DMS 273 treated with DMSO at 0.1 percent for 48 hours (cell line): ENCODE results near the gene PTPRM.
"Not testable (repeated sequence)": the region's sequence is repeated elsewhere in the genome, so short reads cannot be mapped to it uniquely, and the experiment has no call there.

Experiments used
- DNase-seq: peaks from one replicate; lab custom pipeline; 2025; lab: John Stamatoyannopoulos, UW

The PTPRM gene

DNA sequence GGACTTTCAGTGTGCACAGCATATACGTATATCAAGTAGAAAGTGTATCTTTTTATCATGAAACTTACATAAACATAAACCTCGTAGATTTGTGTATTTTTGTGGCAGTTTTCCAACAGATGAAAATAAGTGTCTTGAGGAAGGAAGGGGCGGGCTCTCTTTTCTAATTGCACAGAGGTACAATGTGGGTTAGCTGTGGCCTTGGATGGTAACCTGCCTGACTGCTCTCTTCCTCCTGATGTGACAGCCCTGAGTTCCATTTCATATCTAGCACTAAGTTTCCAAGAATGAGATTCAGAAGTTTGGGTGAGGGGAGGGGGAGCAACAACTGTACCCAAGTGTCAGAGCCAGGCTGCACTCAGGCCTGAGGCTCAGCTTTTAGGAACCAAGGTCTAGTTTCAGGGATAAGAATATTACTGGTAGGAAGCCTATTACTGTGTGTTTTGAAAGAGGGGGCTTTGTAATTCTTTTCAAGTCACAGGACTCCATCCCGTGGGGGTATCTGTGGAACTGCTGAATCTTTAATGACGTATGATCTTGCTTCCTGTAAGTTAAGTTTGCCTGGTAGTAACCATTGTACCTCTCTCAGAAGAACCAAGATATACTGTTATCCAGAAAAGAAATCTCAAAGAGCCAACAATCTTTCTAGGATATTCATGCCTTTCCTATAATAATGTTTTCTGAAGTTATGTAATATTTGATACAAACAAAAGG, 483.7 kb downstream of the PTPRM start:
- DNase-seq, result no peak

DNA sequence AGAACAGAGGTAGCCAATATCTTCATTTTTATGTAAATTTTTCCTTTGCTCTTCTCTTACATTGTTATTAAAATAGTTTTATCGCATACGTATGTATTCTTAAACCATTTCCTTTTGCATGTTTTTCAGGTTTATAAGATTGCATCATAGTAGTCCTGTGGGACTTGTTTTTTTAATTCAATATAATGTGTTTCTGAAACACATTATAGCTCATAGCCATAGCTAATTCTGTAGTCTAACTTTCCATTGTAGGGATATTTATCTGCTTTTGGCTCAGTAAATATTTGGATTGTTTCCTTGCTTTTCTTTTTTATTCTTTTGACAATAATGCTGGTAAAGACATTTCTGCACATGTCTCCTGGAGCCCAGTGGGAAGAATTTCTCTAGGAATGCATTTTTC, 484.3 kb downstream of the PTPRM start:
- no peak for DNase-seq

DNA sequence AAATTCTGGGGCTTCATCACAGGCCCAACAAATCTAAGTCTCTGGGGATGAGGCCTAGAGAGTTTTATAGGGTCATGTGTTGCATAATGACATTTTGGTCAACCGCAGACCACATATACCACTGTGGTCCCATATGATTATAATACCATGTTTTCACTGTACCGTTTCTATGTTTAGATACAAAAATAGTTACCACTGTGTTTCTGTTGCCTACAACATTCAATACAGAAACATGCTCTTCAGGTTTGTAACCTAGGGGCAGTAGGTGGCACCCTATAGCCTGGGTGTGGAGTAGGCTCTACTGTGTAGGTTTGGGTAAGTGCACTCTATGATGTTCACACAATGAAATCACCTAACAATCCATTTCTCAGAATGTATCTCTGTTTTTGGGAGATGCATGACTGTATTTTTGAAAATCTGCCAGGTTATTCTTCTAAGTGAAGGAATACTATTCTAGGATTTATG, 485.2 kb downstream of the PTPRM start:
- DNase-seq, result no peak

DNA sequence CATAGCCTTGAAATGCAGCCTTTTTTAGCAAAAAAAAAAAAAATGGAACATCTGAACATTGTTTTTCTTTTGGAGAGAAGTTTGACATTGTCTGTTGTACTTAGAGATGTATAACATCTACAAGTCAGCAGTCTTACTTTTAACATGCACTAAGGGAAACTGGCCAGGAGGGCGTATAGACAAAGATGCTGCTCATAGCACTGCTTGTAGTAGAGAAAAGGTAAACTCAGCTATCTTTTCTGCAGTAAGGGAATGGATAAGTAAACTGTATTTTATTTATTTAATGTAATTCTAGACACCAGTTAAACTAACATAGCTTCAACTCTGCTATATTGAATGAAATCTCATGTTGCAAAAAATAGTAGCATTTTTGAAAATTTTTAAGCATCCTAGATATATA, 489.6 kb downstream of the PTPRM start:
- no peak for DNase-seq

DNA sequence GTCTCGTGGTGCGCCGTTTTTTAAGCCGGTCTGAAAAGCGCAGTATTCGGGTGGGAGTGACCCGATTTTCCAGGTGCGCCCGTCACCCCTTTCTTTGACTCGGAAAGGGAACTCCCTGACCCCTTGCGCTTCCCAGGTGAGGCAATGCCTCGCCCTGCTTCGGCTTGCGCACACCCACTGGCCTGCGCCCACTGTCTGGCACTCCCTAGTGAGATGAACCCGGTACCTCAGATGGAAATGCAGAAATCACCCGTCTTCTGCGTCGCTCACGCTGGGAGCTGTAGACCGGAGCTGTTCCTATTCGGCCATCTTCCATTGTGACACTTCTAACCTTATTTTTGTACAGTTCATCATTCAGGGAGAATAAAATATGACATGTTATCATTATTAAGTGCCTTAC, 496.0 kb downstream of the PTPRM start:
- not testable (repeated sequence) for DNase-seq

DNA sequence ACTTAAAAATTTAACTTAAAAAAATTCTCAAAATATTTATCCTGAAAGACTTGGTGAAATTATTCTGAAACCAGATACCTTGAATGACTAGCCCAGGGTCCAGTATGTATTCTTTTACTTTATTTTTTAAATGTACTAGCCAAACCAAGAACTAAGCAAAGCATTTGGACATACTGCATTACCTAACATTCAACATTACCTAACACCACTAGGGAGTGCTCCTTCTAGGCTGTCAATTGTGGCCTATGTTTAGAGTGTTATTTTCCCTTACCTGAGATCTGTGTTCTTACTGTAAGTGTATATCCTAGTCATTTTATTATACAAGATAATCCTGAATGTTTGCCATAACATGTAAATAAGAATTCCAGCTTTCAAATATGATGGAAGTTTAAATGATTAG, 496.6 kb downstream of the PTPRM start:
- no peak for DNase-seq

DNA sequence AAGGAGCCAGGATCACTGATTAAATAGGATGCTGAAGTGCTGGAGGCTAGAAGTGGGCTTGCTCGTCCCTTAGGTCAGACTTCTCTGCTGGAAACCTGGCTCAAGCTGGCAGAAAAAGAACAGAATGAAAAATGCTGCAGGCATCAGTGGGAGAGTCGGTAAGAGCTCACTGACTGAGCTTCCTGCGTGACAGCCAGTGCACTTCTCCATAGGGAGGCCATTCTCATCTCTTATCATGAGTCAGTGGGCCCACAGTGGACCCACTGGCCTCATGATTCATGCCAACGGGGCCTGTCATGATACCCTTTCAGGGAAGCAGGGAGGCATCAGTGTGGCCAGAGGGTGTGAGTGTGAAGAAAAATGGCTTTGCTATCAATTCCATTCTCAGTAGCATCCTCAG, 498.2 kb downstream of the PTPRM start:
- no peak for DNase-seq

DNA sequence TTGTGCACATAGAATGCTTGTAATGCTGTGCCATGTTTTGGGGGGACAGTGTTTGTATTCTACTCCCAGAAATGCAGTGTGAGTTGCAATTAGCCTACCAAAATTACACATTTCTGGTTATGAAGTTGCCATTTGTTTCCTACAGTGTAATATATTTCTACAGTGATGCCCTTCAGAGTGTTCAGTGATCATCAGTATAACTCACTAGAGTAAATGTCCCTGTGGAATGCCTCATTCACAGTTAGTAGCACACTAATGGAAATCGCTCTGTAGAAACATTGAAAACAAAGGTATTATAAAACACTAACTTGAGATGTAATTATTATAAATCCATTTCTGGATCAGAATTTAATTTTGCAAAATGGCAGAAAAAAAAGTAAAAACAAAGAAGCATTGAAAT, 498.7 kb downstream of the PTPRM start:
- DNase-seq, result no peak

DNA sequence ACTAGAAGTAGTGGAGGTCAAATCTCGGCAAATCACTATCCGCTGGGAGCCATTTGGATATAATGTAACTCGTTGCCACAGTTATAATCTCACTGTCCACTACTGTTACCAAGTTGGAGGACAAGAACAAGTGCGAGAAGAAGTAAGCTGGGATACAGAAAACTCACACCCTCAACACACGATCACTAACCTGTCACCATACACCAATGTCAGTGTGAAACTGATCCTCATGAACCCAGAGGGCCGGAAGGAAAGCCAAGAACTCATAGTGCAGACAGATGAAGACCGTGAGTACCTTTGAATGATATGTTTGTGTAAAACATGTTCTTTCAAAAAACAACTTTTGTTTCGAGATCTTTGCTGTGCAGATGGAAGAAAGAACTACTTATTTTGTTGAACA, 502.6 kb downstream of the PTPRM start:
- no peak for DNase-seq

DNA sequence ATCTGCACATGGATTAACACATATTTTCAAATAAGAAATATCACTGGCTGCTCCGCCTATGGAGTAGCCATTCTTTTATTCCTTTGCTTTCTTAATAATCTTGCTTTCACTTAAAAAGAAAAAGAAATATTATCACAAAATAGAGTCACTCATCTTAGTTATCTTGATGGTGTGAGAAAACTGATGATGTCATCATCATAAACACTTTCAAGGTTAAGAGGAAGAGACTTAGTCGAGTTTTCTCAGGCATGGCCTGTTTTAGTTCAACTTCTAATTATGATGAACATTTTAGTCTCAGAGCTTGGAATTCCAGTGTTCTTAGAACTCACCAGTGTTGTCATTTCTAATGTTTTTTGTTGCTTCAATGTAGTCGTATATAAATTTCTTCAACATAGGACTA, 506.1 kb downstream of the PTPRM start:
- no peak for DNase-seq

DNA sequence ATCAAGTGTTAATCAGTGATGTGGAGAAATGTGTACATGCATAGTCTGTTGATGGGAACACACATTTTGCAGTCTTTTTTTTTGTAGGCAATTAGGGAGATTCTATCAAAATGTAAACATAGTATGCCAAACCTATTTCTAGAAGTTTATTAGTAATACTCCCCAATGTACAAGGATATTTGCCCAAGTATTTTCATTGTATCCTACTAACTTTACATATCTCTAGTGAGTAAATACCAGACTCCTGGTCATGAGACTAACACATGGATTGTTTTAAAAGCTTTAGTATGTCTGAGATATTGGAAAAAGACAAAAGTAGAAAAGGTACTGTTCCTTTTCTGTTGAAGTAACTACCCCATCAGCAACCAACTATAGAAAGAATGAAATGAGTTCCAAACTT, 513.0 kb downstream of the PTPRM start:
- no peak for DNase-seq

DNA sequence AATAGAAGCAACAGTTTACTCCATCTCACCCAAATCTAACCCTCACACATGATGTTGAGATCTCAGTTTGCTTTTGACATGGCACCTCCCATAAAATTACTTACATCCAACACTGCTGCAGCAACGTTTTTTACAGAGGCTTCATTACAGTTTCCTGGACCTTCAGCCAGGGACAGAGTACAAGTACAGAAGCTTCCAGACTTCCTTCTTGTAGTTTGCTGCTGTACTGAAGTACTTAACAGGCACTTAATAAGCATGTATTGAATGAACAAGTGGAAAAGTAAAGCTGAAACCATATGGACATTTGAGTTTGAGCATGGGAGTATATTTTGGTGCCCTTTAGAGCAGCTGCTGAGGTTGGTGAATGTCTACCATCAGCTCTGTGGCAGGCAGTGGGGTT, 514.2 kb downstream of the PTPRM start:
- DNase-seq, result no peak

DNA sequence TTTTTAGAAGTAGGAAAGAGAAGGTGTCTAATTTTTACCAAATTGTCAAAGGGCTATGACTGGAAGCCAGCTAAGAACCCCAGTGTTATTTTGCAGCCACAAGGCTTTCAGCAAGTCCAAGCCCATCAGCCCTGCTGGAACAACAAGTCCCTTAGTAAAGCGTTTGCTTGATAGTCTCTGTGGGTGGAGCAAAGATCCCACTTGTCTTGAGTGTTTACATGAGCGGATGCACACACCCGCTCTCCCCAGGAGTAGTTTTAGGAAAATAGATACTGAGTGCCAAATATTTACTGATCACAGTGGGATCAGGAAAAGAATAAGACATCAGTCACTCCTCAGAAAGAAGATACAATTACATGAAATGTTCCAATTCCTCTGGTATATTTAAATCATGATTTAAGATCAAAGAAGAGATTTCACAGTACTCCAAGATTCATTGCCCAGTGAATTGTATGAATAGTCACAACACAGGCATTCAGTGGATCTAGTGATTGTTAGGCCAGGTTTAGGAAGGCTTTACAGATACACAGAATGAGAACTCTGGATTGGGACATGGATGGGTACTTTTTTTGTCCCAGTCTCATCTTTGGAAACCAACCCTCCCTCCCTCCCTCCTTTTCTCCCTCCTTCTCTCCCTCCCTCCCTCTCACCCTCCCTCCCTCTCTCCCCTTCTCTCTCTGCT, 514.9 kb downstream of the PTPRM start:
- no peak for DNase-seq

DNA sequence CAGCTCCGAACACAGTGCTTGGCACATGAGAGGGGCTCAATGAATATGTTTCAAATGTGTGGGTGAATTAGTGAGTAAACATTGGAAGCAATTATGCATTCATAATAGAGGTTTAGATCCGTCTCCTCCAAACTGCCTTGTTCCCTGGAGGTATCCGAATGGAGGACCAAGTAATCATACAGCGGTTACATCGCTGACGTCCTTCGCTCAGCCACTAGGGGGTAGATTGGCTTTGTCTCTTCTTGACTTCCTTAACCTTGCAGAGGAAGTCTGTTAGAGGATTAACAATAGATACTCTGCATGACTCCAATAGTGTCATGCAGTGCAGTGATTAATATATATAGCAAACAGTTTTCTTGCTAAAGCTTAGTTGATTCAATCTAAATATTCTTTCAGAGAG, 517.0 kb downstream of the PTPRM start:
- DNase-seq, result no peak

DNA sequence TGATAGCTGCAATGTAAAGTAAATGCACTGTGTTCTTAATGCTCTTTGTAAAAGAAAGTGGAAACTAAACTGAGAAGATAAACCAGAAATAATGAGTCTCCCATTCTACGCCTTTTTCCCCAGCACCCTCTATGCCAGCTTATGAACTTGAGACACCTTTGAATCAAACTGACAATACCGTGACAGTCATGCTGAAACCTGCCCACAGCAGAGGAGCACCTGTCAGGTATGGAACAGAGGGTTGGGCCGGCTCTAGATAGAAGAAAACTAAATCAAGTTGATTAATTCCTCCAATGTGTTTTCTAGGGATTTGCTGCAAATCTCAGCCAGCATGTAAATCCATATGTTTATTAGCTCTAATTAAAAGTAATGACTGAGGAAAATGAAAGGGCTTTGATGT, 521.5 kb downstream of the PTPRM start:
- no peak for DNase-seq

DNA sequence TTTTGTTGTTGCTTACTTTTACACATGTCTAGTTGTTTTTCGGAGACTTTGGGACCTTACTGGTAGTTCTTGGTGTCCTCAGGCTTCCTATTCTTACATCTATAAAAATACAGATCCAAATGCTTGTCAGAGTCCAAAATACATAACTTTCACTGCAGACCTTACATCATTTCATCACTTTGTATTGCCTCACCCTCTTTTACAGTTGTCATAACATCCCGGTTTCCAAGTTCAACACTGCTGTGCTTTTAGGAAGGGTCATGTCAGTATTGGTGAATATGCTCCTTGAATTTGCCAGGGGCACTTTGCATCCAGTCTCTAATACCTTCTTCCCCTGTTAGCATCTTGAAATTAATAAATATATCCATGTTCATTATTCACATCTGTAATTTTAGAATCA, 523.9 kb downstream of the PTPRM start:
- no peak for DNase-seq

DNA sequence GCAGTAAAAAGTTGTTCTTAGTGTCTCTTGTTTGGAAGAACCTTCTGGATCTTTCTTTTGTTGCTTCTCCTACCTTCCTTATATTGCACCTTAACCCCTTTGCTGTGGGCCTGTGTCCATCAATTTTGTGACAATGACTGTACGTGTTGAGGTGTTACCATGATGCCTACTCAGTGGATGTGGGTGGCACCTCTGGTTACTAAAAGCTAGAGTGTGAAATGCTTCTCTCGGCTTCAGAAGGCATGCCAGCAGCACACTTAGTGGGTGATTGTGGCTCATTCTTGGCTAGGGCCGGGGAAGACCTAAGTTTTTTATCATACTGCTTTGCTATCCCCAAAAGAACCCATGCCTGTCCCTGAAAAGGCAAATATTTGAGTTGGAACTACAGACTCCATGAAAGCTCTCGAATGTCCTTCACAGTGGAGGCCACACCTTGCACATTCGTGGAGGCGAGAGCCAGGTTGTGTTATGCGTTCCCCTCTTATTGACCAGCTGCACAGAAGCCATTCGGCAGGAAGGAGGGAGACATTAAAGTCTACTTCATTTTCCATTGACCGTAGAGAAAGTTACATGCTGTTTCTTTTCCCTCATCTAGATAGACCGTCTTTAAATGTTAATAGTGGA, 528.9 kb downstream of the PTPRM start:
- DNase-seq, result no peak

DNA sequence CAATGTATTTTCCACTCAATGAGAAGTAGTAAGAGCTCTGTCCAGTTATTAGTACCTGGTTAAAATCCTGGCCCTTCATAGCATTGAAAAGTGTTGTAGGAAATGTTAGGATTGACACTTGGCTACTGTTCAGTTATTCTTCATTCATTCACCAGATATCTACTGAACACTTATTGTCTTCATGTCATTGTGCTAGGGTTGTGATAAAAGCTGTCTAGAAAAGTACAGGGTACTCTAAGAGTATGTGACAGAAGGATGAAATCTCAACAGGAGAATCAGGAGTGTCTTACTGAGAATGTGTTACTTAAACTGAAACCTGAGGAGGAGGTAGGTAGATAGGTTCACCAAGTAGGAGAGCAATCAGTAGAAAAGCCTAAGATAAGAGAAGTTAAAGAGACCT, 530.3 kb downstream of the PTPRM start:
- DNase-seq, result no peak

DNA sequence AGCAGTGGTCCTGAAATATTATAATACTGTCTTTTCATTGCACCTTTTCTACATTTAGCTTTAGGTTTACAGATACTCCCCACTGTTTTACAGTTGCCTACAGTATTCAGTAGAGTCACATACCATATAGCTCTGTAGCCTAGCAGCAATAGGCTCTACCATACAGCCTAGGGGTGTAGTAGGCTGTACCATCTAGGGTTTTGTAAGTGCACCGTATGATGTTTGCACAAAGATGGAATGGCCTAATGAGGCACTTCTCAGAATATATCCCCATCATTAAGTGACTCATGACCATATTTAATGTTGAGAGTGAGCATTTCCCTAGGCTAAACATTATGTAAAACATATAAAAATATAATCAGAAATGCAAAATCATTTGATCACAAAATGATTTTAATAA, 530.8 kb downstream of the PTPRM start:
- no peak for DNase-seq

DNA sequence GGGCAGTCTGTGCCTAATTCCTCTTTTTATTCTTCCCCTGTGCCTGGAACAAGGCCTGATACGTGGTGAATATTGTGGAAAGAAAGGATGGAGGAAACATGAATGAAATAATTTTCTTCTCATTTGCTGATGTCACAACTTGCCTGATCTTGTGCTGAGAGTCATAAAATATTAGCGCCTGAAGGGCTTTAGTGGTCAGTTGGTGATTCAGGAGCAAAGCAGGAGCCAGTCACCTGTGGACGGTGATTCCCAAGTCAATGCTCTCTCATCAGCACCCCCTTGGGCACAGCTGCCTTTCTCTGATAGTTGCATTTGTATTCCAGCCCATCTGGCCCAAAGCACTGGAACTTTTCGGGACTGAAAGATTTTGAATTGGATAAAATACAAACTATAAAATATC, 539.5 kb downstream of the PTPRM start:
- DNase-seq, result no peak

DNA sequence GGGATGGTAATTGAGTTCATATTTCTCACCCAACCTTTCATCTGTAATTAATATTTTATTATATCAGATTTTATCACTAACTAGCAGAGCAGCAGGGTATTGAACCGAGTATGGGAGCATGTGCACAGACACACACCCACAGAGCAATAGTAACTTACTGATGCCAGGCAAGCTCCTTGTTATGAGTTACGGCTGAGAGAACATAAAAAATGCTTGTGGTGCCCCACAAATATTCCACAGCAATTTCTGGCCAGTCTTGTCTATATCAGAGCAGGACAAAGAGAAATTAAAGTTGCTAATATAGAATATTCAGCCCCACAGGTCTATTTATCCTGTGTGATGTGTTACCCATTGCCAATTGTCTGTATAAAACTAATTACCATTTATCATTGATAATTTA, 540.3 kb downstream of the PTPRM start:
- DNase-seq, result no peak

DNA sequence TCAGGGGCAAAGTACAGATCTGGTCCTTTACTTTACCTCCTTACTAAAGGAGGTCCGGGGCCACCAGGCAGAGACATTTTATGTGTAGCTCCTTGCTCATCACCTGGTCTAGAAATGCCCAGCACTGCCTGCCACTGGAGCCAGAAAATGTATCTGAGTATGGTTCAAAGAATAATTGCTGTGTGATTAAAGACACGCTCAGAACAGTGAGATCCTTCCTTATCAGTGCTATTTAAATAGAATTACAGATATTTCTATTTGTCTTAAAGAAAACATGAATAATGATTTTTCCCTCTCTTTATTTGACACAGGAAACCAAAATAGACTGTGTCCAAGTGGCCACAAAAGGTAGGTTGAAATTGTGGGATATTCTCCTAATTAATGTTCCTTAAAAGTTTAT, 547.4 kb downstream of the PTPRM start:
- no peak for DNase-seq

DNA sequence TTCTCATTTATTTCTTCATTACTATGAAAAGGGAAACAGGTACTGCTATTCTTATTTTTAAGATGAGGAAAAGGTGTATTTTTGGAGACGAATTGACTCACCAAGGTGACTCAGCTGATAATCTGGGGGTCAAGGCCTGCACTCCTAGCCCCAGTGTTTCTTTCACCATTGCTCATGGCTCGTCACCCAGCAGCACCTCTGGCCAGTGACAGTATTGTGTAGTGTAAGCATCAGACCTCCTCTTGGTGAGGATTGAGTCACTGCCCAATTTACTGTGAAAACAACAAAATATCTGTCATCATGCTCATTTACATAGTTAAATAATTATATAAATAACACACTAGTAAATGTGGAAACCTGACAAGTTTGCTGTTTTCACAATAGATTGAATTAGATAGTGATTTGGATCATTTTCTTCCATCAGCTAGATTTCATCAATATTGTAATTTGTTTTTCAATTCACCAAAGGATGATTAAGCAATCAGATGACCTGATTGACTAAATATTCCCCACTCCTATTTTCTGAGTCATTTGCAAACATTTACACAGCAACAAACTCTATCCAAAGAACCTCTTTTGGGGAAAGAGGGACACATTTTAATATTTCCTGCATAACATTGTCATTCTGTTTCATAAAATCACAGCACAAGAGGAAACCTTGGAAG, 549.4 kb downstream of the PTPRM start:
- no peak for DNase-seq
